Right lobe of liver (tissue), 6 donors: ENCODE measurements around the gene MKRN1. TPM values are rescaled to one million over a fixed set of nuclear protein-coding genes. Genes with fewer than 3 reads are reported as not detected.

Experiments
- ATAC-seq, 4 donors: fragments of 200-7000 bp; cut with Tn5 transposase; one replicate each; pipeline ENCODE4 v1.9.1; 2020; ENCODE audit warnings: mild to moderate bottlenecking in 4 of 4, moderate library complexity in 4 of 4
- DNase-seq, 3 donors: peaks; one replicate each; pipeline ENCODE4 v3.0.0-alpha.2; 2020
- H3K27ac ChIP-seq, 3 donors: fragments of 200-600 bp; one replicate each; pipeline ENCODE4 v1.8.0; 2022
- H3K27me3 ChIP-seq, 2 donors: fragments of 200-600 bp; one replicate each; pipeline ENCODE4 v1.8.0; 2022
- H3K36me3 ChIP-seq, 4 donors: fragments of 200-600 bp; sonication (generic) in 1 of 4; one replicate each; pipeline versions ENCODE4 v1.5.1 to v1.8.0; 2017 to 2022; ENCODE audit warnings: control low read depth in 1 of 4
- H3K4me1 ChIP-seq, 4 donors: fragments of 200-600 bp; sonication (generic) in 1 of 4; one replicate each; pipeline versions ENCODE4 v1.5.1 to v1.8.0; 2017 to 2022; ENCODE audit warnings: control low read depth in 1 of 4
- H3K4me3 ChIP-seq, 3 donors: fragments of 200-600 bp; one replicate each; pipeline ENCODE4 v1.8.0; 2022
- H3K9me3 ChIP-seq, 4 donors: fragments of 200-600 bp; sonication (generic) in 1 of 4; one replicate each; pipeline versions ENCODE4 v1.5.1 to v1.8.0; 2017 to 2022; ENCODE audit warnings: control low read depth in 1 of 4
- CTCF ChIP-seq, 4 donors: fragments of 200-600 bp in 3 of 4; fragments of 450-650 bp in 1 of 4; IDR thresholded peaks; one replicate each; pipeline versions ENCODE4 v1.5.1 to v1.8.0; 2016 to 2022; ENCODE audit warnings: antibody characterized with exemption in 4 of 4, mild to moderate bottlenecking in 2 of 4
- POLR2A ChIP-seq: fragments of 450-650 bp; IDR thresholded peaks from one replicate; pipeline ENCODE4 v1.6.1; 2017; ENCODE audit warnings: antibody characterized with exemption, mild to moderate bottlenecking
- WGBS: methylation state at CpG from one replicate; pipeline ENCODE4 v1.1.6; 2018; ENCODE audit warnings: low coverage, low lambda C conversion rate; ENCODE audit not compliant: insufficient coverage; ENCODE audit errors: missing lambda C conversion rate; 5-methylcytosine and 5-hydroxymethylcytosine counted together
- intact Hi-C, 2 donors: fragments of 100-400 bp; cut with DNase I; formaldehyde crosslinking; loops; one replicate each; pipeline versions ENCODE4 v1.11.2 to v1.14.1; 2022
- total RNA-seq, 6 experiments: library from RNA; depleted of rRNA in 2 of 6; stranded (reverse); fragments of >200 nt in 2 of 6; fragmentation: NEBNext Ultra II Directional in 3 of 6; extraction: Animal tissue kit (Norgen Biotek cat#: 25700) in 3 of 6; gene quantifications; one replicate each; pipeline versions ENCODE4 v1.1.0 to v1.2.4, GENCODE V29; 2016 to 2023
- donor health status: DM: no; HTN: yes; CAD: no.
- donor health status: DM: no; HTN: no; CAD: no.
- donor health status: DM: no; HTN: no; CAD: no.
- donor health status: DM: no; HTN: yes; CAD: no.
- donor health status: DM: no; HTN: yes; CAD: no.

Gene MKRN1
- total RNA-seq, 6 experiments from 2014 or later, result 27.0 to 49.3 (median 32.8) TPM

GRCh38 chr7:140458916-140459315 is 20.4 kb downstream of the MKRN1 start:
- TF ChIP-seq POLR2A (no peak), CTCF (IDR thresholded peaks at IDR 0.05) (no peak)
- intact Hi-C loops, result no loop called here
- H3K4me3 ChIP-seq, result no peak overlapping the region
- 100% methylated on average over 8 of the region's 8 CpGs for WGBS
- H3K27ac ChIP-seq, result no peak overlapping the region
- DNase-seq, result no peak
- H3K36me3 ChIP-seq, result peaks cover 8 to 54% (median 31%) of the 10 kb centered on the region in 4 donors
- ATAC-seq, result no peak
- H3K4me1 ChIP-seq, result peaks cover 0 to 12% (median 0%) of the 10 kb centered on the region in 4 donors
- H3K9me3 ChIP-seq, result no peaks in the 10 kb centered on the region
- no peaks in the 10 kb centered on the region for H3K27me3 ChIP-seq

GRCh38 chr7:140458201-140458600 is 21.1 kb downstream of the MKRN1 start:
- H3K36me3 ChIP-seq, result peaks cover 8 to 59% (median 32%) of the 10 kb centered on the region in 4 donors
- no peak for ATAC-seq
- H3K27me3 ChIP-seq, result no peaks in the 10 kb centered on the region
- no peak overlapping the region for H3K4me3 ChIP-seq
- intact Hi-C loops, result no loop called here
- no peak for TF ChIP-seq CTCF (IDR thresholded peaks at IDR 0.05)
- no peak for TF ChIP-seq POLR2A
- H3K4me1 ChIP-seq, result peaks cover 0 to 12% (median 0%) of the 10 kb centered on the region in 4 donors
- DNase-seq, result no peak
- 85% methylated on average over 3 of the region's 3 CpGs for WGBS
- H3K27ac ChIP-seq, result no peak overlapping the region
- no peaks in the 10 kb centered on the region for H3K9me3 ChIP-seq

GRCh38 chr7:140456551-140457051 is 22.7 kb downstream of the MKRN1 start:
- WGBS, result 71% methylated on average over 6 of the region's 9 CpGs

GRCh38 chr7:140455743-140456142 is 23.6 kb downstream of the MKRN1 start:
- H3K36me3 ChIP-seq, result peaks cover 8 to 55% (median 27%) of the 10 kb centered on the region in 4 donors

More at GRCh38 chr7:140456551-140457051, 22.7 kb downstream of the MKRN1 start:
- H3K36me3 ChIP-seq, result peaks cover 8 to 62% (median 30%) of the 10 kb centered on the region in 4 donors
- DNase-seq (no peak), ATAC-seq (peak; percentile 47 to 70 (median 60))
- no peaks in the 10 kb centered on the region for H3K27me3 ChIP-seq
- intact Hi-C loops, result no loop called here
- no peaks in the 10 kb centered on the region for H3K9me3 ChIP-seq
- H3K4me3 ChIP-seq, result no peak overlapping the region
- no peak for TF ChIP-seq POLR2A
- no peak for TF ChIP-seq CTCF (IDR thresholded peaks at IDR 0.05)
- peaks cover 0 to 12% (median 0%) of the 10 kb centered on the region in 4 donors for H3K4me1 ChIP-seq
- no peak overlapping the region for H3K27ac ChIP-seq

More at GRCh38 chr7:140455743-140456142, 23.6 kb downstream of the MKRN1 start:
- intact Hi-C loops, result no loop called here
- DNase-seq (no peak), ATAC-seq (no peak)
- no peaks in the 10 kb centered on the region for H3K9me3 ChIP-seq
- peaks cover 0 to 12% (median 0%) of the 10 kb centered on the region in 4 donors for H3K4me1 ChIP-seq
- no peak overlapping the region for H3K27ac ChIP-seq
- 83% methylated on average over 4 of the region's 4 CpGs for WGBS
- H3K27me3 ChIP-seq, result no peaks in the 10 kb centered on the region
- TF ChIP-seq CTCF (IDR thresholded peaks at IDR 0.05) (no peak), POLR2A (no peak)
- no peak overlapping the region for H3K4me3 ChIP-seq
